GM21367 (cell line): ENCODE measurements around the gene TPT1.
A peak's percentile ranks its signal among the peaks of the same experiment; 100 is the strongest.
"Not testable (repeated sequence)": the region's sequence is repeated elsewhere in the genome, so short reads cannot be mapped to it uniquely, and the experiment has no call there.

Experiments used
- ATAC-seq: cut with Tn5 transposase; IDR thresholded peaks from one replicate; pipeline ENCODE4 v1.9.1; 2021; ENCODE audit not compliant: unreplicated experiment

Gene TPT1

GRCh38 chr13:45368005-45368404 is 27.0 kb upstream of the TPT1 start:
- ATAC-seq = no peak

GRCh38 chr13:45367358-45367757 is 26.4 kb upstream of the TPT1 start:
- ATAC-seq = peak; percentile 92

GRCh38 chr13:45365558-45365885 is 24.5 kb upstream of the TPT1 start:
- ATAC-seq = no peak

- no peak for ATAC-seq
These were observed 24.0 kb upstream of the TPT1 start for GRCh38 chr13:45364876-45365557.

- ATAC-seq = no peak
These were observed 22.0 kb upstream of the TPT1 start for GRCh38 chr13:45362939-45363338.

- no peak for ATAC-seq
These were observed 20.7 kb upstream of the TPT1 start for GRCh38 chr13:45361596-45362206.

GRCh38 chr13:45356966-45357672 is 16.1 kb upstream of the TPT1 start:
- ATAC-seq = no peak

GRCh38 chr13:45353895-45354294 is 12.9 kb upstream of the TPT1 start:
- ATAC-seq = no peak

GRCh38 chr13:45352031-45352430 is 11.0 kb upstream of the TPT1 start:
- ATAC-seq = no peak

- ATAC-seq = no peak
These were observed 9.2 kb upstream of the TPT1 start for GRCh38 chr13:45350152-45350551.

GRCh38 chr13:45349438-45349837 is 8.5 kb upstream of the TPT1 start:
- ATAC-seq = no peak

- not testable (repeated sequence) for ATAC-seq
These were observed 3.1 kb upstream of the TPT1 start for GRCh38 chr13:45344064-45344463.

- not testable (repeated sequence) for ATAC-seq
These were observed 2.1 kb upstream of the TPT1 start for GRCh38 chr13:45343102-45343501.

- ATAC-seq = not testable (repeated sequence)
These were observed 1.7 kb upstream of the TPT1 start for GRCh38 chr13:45342668-45343067.

GRCh38 chr13:45341799-45342500 is 967 bp upstream of the TPT1 start:
- no peak for ATAC-seq

GRCh38 chr13:45340422-45341033 is 455 bp downstream of the TPT1 start:
- peak; percentile 30 for ATAC-seq

GRCh38 chr13:45339867-45340266 is 1.1 kb downstream of the TPT1 start:
- no peak for ATAC-seq

GRCh38 chr13:45339399-45339798 is 1.6 kb downstream of the TPT1 start:
- no peak for ATAC-seq

GRCh38 chr13:45337803-45338202 is 3.2 kb downstream of the TPT1 start:
- ATAC-seq = no peak

- no peak for ATAC-seq
These were observed 3.6 kb downstream of the TPT1 start for GRCh38 chr13:45337395-45337794.
